Stimulated activated naive CD8-positive, alpha-beta T cell treated with anti-CD3 and anti-CD28 coated beads, Interleukin-15, amount 100 ng/mL, for 72 hours (primary cell): ENCODE data around the gene DTNB.
"Not testable (repeated sequence)": the region's sequence is repeated elsewhere in the genome, so short reads cannot be mapped to it uniquely, and the experiment has no call there.

Experiments
- ATAC-seq: fragments of 150-1000 bp; cut with Tn5 transposase; 2 replicates; pipeline ENCODE4 v1.10.0; 2021; ENCODE audit warnings: mild to moderate bottlenecking, moderate library complexity
- DNase-seq, 2 donors: peaks; one replicate each; pipeline ENCODE4 v3.0.0; 2021 to 2022
- H3K27ac Mint-ChIP-seq, 2 donors: one replicate each; pipeline ENCODE4 v1.8.0; 2022; ENCODE audit warnings: mild to moderate bottlenecking in 2 of 2, mixed read lengths in 2 of 2, moderate library complexity in 2 of 2
- H3K27me3 Mint-ChIP-seq: one replicate; pipeline ENCODE4 v1.8.0; 2022; ENCODE audit warnings: mixed read lengths
- H3K4me1 Mint-ChIP-seq: one replicate; pipeline ENCODE4 v1.8.0; 2022; ENCODE audit warnings: mild to moderate bottlenecking, mixed read lengths
- H3K4me3 Mint-ChIP-seq, 2 donors: one replicate each; pipeline ENCODE4 v1.8.0; 2022; ENCODE audit warnings: mild to moderate bottlenecking in 2 of 2, mixed read lengths in 2 of 2, moderate library complexity in 1 of 2
- H3K9me3 Mint-ChIP-seq, 2 donors: one replicate each; pipeline ENCODE4 v1.8.0; 2022; ENCODE audit warnings: mixed read lengths in 2 of 2

DTNB gene

DNA sequence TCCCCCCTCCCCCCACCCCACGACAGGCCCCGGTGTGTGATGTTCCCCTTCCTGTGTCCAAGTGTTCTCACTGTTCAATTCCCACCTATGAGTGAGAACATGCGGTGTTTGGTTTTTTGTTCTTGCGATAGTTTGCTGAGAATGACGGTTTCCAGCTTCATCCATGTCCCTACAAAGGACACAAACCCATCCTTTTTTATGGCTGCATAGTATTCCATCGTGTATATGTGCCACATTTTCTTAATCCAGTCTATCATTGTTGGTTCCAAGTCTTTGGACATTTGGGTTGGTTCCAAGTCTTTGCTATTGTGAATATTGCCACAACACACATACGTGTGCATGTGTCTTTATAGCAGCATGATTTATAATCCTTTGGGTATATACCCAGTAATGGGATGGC lies 260.0 kb downstream of the DTNB start:
- not testable (repeated sequence) for ATAC-seq, H3K27me3 Mint-ChIP-seq, H3K27ac Mint-ChIP-seq, H3K4me3 Mint-ChIP-seq, DNase-seq
- peaks cover 15% of the 10 kb centered on the region for H3K4me1 Mint-ChIP-seq
- H3K9me3 Mint-ChIP-seq = peaks cover 11% of the 10 kb centered on the region in 2 donors

- Mint-ChIP-seq H3K27me3 (no peaks in the 10 kb centered on the region), H3K4me1 (peaks cover 8% of the 10 kb centered on the region), H3K27ac (peak overlapping the region in 1 of 2 donors; percentile 16), H3K4me3 (no peak overlapping the region), H3K9me3 (no peaks in the 10 kb centered on the region)
- no peak for DNase-seq
- ATAC-seq = no peak
Measured at GRCh38 chr2:25411753-25412152, 261.6 kb downstream of the DTNB start.

DNA sequence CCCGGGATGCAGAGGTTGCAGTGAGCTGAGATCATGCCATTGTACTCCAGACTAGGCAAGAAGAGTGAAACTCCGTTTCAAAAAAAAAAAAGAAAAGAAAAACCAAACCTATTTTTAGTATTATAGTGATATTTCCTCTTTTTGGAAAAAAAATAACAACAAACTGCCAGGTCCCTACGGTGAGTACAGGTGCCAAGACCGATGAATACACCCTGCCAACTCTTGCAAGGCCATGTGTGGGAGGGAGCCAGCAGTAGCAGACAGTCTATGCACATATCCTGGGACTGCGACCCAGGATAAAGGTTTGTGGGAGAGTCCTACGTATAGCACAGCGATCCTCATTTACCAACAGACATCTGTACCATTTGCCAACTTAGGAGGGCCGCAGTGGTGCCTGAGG lies 262.1 kb downstream of the DTNB start:
- ATAC-seq (no peak), DNase-seq (no peak)
- no peak overlapping the region for H3K27ac Mint-ChIP-seq
- no peaks in the 10 kb centered on the region for H3K9me3 Mint-ChIP-seq
- peaks cover 8% of the 10 kb centered on the region for H3K4me1 Mint-ChIP-seq
- no peak overlapping the region for H3K4me3 Mint-ChIP-seq
- H3K27me3 Mint-ChIP-seq = no peaks in the 10 kb centered on the region

DNA sequence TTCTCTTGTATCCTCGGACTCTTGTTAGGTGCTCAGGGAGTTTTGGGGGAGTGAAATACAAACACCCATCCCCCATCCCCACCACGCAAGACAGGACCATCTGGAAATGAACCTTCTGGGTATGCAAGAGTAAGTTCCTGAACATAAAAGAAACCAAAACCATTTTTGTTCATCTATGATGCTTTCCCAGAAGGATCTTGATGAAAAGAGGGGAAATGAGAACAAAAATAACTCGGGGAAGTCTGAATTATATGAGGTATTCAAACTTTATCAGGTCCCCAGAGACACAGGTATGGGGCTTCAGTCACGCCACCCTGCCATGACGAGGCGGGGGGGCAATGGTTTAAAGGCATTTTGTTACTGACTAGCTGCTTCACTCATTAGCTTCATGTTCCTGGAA lies 263.0 kb downstream of the DTNB start:
- H3K4me1 Mint-ChIP-seq = peaks cover 8% of the 10 kb centered on the region
- no peak overlapping the region for H3K27ac Mint-ChIP-seq
- H3K27me3 Mint-ChIP-seq = no peaks in the 10 kb centered on the region
- ATAC-seq (no peak), DNase-seq (no peak)
- H3K4me3 Mint-ChIP-seq = no peak overlapping the region
- H3K9me3 Mint-ChIP-seq = no peaks in the 10 kb centered on the region

DNA sequence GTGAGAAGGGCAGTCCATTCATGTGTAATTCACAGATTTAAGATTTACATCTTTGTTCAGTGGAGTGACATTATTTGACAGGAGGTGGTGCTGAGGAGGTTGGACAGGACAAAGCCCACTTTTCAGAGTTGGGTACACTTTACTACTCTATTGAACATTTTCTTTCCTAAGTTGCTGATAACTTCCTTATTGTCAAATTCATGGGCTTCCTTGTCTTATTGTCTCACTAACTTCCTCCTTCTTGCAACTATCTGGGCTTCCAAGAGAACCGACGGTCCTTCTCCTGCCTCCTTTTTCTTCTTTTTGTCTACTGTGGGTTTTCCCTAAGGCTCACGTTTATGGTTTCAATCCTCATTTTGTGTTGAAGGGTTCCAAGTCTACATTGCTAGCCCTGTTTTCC lies 263.9 kb downstream of the DTNB start:
- Mint-ChIP-seq H3K27me3 (no peaks in the 10 kb centered on the region), H3K27ac (no peak overlapping the region), H3K9me3 (no peaks in the 10 kb centered on the region), H3K4me3 (no peak overlapping the region), H3K4me1 (peaks cover 9% of the 10 kb centered on the region)
- DNase-seq = no peak
- ATAC-seq = no peak

DNA sequence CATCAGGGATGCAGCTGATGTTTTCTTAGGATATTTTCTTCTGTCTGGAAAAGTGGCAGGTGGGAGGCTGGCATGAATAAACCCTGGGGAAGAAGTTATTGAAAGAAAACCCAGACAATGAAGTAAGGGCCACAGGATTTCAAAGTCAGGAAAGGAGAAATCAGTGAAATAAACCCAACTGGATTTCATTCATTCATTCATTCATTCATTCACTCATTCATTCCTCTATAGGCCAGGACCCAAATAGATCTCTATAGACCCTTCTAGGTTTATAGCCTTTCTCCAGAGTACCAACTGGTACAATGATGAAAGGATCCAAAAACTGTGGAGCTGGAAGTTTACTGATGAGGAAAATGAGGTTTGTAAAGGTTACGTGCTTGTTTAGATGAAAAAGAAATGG lies 264.3 kb downstream of the DTNB start:
- ATAC-seq (no peak), DNase-seq (no peak)
- Mint-ChIP-seq H3K4me1 (peaks cover 13% of the 10 kb centered on the region), H3K27ac (peak overlapping the region in 1 of 2 donors; percentile 15), H3K9me3 (no peaks in the 10 kb centered on the region), H3K27me3 (no peaks in the 10 kb centered on the region), H3K4me3 (no peak overlapping the region)

DNA sequence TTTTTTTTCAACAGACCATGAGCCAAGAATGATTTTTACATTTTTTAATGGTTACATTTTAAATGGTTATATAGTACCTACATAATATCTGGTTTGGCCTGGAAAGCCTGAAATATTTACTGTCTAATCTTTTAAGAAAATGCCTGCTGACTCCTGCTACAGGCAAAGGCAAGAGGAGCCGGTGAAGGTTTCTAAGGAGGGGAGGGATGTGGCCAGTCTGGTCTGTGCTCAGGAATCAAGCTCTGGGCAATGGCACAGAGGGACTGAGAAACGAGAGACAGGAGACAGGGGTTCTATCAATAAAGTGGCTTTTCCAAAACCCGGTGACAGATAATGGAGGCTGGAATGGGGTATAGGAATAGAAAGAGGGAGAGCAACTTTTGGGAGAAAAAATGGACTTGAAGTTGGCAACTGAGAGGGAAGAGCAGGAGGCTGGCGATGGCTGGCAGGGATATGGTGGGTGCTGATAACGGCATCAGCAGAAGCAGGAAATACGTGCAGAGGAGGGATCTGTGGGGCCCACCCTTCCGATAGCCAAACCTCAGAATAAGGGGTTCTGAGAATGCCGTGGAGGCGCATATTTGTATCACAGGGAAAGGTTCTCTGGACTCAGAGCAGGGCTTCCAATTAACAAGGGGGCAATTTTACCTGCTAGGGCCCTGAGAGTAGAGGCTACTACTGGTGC lies 267.6 kb downstream of the DTNB start:
- no peaks in the 10 kb centered on the region for H3K9me3 Mint-ChIP-seq
- no peaks in the 10 kb centered on the region for H3K27me3 Mint-ChIP-seq
- H3K4me1 Mint-ChIP-seq = peaks cover 36% of the 10 kb centered on the region
- no peak overlapping the region for H3K27ac Mint-ChIP-seq
- ATAC-seq (no peak), DNase-seq (no peak)
- H3K4me3 Mint-ChIP-seq = no peak overlapping the region

- Mint-ChIP-seq H3K27ac (peak overlapping the region; percentile 93 to 96), H3K4me3 (peak overlapping the region; percentile 40 to 66), H3K4me1 (peaks cover 28% of the 10 kb centered on the region)
- H3K27me3 Mint-ChIP-seq, H3K9me3 Mint-ChIP-seq, DNase-seq: not testable (repeated sequence)
- ATAC-seq = peak; percentile 93
Measured at GRCh38 chr2:25403120-25403760, 270.1 kb downstream of the DTNB start.

GRCh38 chr2:25402477-25402876 lies 270.9 kb downstream of the DTNB start:
- peak overlapping the region; percentile 44 to 59 for H3K4me3 Mint-ChIP-seq
- H3K27ac Mint-ChIP-seq = peak overlapping the region; percentile 88 to 96
- no peaks in the 10 kb centered on the region for H3K9me3 Mint-ChIP-seq
- ATAC-seq (peak; percentile 73), DNase-seq (peak in 1 of 2 donors; percentile 23)
- H3K4me1 Mint-ChIP-seq = peaks cover 28% of the 10 kb centered on the region
- no peaks in the 10 kb centered on the region for H3K27me3 Mint-ChIP-seq

- no peak overlapping the region for H3K4me3 Mint-ChIP-seq
- H3K4me1 Mint-ChIP-seq = peaks cover 28% of the 10 kb centered on the region
- ATAC-seq = no peak
- DNase-seq = no peak
- H3K27ac Mint-ChIP-seq = peak overlapping the region in 1 of 2 donors; percentile 88
- H3K27me3 Mint-ChIP-seq = no peaks in the 10 kb centered on the region
- H3K9me3 Mint-ChIP-seq = no peaks in the 10 kb centered on the region
Measured at GRCh38 chr2:25401307-25402026, 271.9 kb downstream of the DTNB start.

GRCh38 chr2:25400576-25401216 lies 272.7 kb downstream of the DTNB start:
- H3K9me3 Mint-ChIP-seq = no peaks in the 10 kb centered on the region
- no peaks in the 10 kb centered on the region for H3K27me3 Mint-ChIP-seq
- peaks cover 28% of the 10 kb centered on the region for H3K4me1 Mint-ChIP-seq
- H3K4me3 Mint-ChIP-seq = no peak overlapping the region
- ATAC-seq (no peak), DNase-seq (no peak)
- no peak overlapping the region for H3K27ac Mint-ChIP-seq

GRCh38 chr2:25400169-25400568 lies 273.2 kb downstream of the DTNB start:
- Mint-ChIP-seq H3K9me3 (no peaks in the 10 kb centered on the region), H3K27me3 (no peaks in the 10 kb centered on the region), H3K27ac (no peak overlapping the region), H3K4me3 (no peak overlapping the region), H3K4me1 (peaks cover 28% of the 10 kb centered on the region)
- ATAC-seq (no peak), DNase-seq (no peak)

DNA sequence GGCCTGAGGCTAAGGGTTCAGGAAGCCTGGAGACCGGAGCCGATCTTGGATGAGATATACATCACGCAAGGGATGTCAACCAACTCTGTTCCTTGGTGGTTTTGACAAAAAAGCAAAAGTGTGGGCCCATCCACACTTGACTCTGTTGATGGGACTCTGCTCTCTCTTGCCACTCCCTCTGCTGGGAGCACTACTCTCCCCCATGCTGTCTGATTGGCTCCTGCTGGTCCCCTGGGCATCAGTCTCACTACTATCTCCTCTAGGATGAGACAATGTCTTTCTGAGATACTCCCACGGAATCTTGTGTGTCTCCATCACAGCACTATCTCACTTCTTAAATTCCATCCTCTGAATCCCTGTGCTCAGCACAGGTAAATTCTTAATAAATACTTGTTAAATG lies 274.8 kb downstream of the DTNB start:
- H3K27ac Mint-ChIP-seq = no peak overlapping the region
- no peak for DNase-seq
- H3K9me3 Mint-ChIP-seq = no peaks in the 10 kb centered on the region
- no peak for ATAC-seq
- H3K4me1 Mint-ChIP-seq = peaks cover 18% of the 10 kb centered on the region
- no peaks in the 10 kb centered on the region for H3K27me3 Mint-ChIP-seq
- no peak overlapping the region for H3K4me3 Mint-ChIP-seq

DNA sequence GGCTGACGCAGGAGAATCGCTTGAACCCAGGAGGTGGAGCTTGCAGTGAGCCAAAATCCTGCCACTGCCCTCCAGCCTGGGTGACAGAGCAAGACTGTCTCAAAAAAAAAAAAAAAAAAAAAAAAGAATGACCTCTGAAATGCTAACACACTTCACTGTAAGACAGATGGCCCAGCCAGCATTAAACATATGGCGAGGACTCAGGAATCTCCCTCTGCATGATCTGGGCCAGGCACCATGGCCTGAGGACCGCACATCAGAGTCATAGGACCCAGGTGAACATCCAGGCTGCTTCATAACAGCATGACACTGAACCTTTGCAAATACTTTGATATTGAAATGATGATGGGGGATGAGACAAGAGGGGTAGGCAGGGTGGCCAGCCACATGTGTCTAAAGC lies 275.6 kb downstream of the DTNB start:
- ATAC-seq = no peak
- Mint-ChIP-seq H3K27me3 (no peaks in the 10 kb centered on the region), H3K4me1 (peaks cover 11% of the 10 kb centered on the region), H3K9me3 (no peaks in the 10 kb centered on the region), H3K27ac (peak overlapping the region in 1 of 2 donors; percentile 21), H3K4me3 (no peak overlapping the region)
- no peak for DNase-seq

GRCh38 chr2:25389161-25389560 lies 284.2 kb downstream of the DTNB start:
- no peak for DNase-seq
- Mint-ChIP-seq H3K27me3 (no peaks in the 10 kb centered on the region), H3K27ac (no peak overlapping the region), H3K4me1 (peaks cover 15% of the 10 kb centered on the region), H3K4me3 (no peak overlapping the region), H3K9me3 (peaks cover 5 to 12% of the 10 kb centered on the region in 2 donors)
- ATAC-seq = no peak

DNA sequence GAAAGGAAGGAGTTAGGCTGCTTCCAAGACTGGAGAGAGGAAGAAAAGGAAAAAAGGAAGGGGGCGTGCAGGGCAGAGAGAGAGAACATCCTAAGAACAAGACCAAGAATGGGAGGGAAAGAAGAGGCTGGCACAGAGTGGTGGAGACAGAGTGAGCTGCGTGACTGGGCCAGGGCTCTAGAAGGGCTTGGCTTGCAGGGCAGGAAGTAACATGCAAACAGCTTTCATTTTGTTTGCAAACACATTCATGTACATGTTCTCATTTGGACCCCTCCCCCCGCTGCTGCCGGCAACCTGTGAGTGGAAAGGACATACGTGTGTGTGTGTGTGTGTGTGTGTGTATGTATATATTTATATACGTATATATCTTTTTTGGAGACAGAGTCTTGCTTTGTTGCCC lies 284.9 kb downstream of the DTNB start:
- ATAC-seq (no peak), DNase-seq (no peak)
- peak overlapping the region in 1 of 2 donors; percentile 84 for H3K27ac Mint-ChIP-seq
- H3K4me3 Mint-ChIP-seq = no peak overlapping the region
- peaks cover 15% of the 10 kb centered on the region for H3K4me1 Mint-ChIP-seq
- peaks cover 5 to 12% of the 10 kb centered on the region in 2 donors for H3K9me3 Mint-ChIP-seq
- H3K27me3 Mint-ChIP-seq = no peaks in the 10 kb centered on the region
